NCI-H2081 (cell line): ENCODE data around the gene HLA-DMB.
A peak's percentile ranks its signal among the peaks of the same experiment; 100 is the strongest.

Experiments used
- DNase-seq, 2 experiments: peaks; one replicate each; lab custom pipeline; 2025; lab: John Stamatoyannopoulos, UW

HLA-DMB gene

DNA sequence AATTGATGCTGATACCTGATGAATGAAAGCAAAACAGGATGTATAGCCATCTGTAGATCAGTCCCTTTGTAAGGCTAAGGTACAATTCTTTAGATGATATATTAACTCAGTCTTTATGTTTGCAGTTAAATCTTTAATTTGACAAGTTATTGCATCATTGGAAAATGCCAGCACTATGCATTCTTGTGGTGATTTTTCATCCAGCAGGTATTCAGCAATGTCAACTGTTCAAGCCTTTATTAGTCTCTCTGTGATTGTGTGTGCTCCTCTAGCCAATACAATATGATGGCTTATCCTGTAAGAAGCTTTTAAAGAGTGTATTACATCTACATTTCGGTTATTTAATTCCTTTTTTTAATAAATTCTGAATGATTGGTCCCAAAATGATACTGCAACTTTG lies 34.3 kb downstream of the HLA-DMB start:
- no peak for DNase-seq

DNA sequence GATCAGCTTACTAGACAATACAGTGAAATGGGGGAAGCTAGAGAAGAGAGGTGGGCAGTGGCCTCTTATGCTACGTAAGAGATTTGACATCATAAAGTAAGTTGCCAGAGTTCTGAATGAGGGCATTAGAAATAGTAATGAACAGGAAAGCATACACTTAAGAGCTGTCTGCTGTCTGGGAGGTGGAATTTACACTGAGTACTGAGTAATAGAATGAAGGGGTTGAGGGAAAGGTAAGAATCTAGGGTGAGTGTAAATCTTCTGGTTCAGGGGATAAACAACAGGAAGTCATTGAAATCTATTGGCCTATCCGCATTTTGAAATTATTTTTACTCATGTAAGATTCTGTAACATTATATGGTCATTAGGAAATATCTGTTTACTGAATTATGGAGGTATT lies 35.8 kb downstream of the HLA-DMB start:
- DNase-seq: no peak

DNA sequence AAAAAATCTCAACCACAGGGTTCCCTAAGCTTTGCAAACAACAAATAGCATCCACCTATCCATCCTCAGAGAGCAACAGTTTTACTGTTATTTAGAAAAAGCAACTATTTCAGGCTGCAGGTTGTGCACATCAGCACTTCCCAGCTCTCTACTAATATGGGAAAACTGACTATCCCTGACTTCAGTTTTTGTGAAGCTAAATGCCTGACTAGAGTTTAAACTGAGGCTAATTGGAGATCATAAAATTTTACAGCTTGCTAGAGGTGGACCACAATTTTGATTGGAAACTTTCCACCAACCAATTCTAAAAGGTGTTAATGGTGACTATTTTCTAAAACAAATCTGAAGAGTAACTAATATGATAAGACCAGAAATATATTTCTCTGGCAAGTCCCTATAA lies 36.9 kb downstream of the HLA-DMB start:
- DNase-seq: no peak

DNA sequence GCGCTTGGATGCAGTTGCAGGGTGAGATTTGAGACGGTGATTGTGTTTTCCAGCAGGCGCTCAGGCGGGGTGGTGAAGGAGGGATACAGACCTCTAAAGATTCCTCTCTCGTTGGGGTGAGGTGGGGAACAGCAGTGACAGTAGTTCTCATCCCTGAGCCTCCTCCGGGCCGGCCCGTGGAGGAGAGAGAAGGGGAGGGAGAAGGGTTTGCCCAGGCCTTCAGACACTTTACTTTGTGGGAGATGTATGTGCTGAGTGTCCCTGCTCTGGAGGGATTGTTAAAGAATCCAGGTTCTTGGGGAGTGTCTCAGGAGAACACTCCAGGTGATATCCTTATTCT lies 45.9 kb downstream of the HLA-DMB start:
- DNase-seq: no peak

DNA sequence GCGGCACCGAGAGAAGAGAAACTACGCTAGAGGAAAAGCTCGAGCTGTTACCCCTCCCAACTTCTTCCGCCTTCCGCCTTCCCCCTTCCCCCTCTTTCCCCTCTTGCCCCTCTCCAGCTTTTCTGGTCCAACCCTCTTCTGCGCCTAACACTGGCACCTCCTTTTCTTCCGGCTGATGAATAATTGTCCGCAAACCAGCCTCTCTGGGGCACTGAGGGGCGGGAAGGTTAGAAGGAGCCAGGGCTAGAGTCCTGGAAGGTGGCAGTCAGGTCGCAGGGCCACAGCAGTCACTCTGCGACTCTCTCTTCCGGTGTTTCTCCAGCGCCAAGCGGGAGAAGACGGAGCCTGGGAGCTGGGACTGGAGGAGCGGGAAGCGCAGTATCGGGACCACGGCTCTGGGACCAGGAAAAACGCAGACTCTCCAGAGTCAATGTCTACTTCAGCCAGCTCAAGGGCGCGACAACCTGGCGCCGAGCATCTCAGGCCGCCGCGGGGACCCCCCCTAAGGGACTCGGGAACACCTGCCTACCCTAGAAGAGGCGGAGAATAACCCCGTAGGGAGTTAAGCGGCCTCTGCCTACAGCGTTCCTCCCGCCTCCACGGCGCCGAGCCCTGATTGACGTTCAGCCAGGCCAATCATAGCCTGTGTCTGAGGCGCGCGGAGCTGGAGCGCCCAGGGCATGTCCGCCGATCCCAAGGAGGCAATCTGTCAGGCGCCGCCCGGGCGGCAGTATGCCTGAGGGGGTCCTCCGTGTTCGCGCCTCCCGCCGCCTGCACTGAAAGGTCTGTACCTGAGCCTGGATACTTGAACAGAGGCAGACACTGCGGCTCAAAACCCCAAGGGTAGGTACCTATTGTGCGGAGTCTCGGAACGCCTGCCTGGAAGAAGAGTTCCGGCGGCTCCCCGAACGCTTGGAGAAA lies 46.5 kb downstream of the HLA-DMB start:
- DNase-seq: peak; percentile 91 to 96

DNA sequence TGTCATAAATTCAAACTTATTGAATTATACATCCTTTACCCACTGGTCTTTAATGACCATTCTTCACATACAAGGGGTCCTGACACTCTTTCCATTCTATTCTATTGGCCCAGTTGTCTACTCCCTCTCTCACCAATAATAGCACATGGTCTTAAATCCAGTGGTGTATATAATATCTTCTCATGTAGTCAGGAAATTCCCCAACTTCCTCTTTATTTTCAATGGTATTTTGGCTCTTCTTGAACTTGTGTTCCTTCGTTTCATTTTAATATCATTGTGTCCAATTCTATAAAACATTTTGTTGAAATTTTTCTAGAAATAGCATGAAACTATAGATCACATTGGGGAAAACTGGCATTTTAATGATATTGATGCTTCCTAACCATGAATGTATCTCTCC lies 50.0 kb downstream of the HLA-DMB start:
- no peak for DNase-seq

DNA sequence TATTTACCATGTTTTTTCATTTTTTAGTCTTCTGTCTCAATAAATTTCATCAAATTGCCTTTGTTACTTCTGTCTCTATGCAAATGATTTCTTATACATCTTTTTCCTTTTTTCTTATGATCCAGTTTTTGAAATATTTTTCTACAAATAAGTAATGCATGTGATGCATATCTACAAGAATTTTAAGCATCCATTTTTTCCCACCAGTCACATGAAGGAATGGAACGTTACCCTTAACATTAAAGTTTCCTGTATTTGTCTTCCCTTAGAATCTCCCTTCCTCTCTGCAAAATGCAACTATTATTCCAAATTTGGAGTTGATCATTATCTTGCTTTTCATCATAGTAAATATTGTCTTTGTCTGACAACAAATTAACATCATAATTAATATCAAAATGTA lies 51.3 kb downstream of the HLA-DMB start:
- DNase-seq: no peak

DNA sequence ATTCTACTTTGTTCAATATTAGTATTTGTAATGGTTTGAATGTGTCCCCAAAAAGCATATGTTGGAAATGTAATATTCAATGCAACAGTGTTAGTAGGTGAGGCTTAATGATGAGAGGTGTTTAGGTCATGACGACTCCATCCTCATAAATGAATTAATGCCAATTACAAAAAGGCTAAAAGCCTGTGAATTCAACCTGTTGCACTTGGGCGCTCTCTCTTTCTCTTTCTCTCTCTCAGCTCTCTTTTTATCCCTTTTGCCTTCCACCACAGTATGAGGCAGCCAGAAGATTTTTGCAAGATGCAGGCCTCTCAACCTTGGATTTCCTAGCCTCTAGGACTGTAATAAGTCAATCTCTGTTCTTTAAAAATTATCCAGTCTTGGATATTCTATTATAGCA lies 52.3 kb downstream of the HLA-DMB start:
- no peak for DNase-seq

DNA sequence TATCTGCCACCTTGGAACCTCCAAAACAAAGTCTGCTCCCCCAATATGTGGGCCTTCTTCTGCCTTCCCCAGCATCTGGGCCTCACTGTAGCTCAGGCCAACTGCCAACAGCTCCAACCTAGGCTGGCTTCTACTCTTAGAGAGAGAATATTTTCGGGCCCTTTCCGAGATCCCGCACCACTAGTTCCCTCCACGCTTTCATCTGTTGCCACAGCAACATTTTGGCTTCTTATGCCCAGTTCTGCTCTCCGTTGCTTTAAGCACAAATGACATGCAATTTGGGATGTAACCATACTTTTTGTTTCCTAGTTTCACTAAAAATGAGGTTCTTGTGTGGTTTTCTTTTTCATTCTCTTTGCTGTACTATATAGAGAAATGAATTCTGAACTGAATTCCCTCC lies 53.2 kb downstream of the HLA-DMB start:
- DNase-seq: no peak

DNA sequence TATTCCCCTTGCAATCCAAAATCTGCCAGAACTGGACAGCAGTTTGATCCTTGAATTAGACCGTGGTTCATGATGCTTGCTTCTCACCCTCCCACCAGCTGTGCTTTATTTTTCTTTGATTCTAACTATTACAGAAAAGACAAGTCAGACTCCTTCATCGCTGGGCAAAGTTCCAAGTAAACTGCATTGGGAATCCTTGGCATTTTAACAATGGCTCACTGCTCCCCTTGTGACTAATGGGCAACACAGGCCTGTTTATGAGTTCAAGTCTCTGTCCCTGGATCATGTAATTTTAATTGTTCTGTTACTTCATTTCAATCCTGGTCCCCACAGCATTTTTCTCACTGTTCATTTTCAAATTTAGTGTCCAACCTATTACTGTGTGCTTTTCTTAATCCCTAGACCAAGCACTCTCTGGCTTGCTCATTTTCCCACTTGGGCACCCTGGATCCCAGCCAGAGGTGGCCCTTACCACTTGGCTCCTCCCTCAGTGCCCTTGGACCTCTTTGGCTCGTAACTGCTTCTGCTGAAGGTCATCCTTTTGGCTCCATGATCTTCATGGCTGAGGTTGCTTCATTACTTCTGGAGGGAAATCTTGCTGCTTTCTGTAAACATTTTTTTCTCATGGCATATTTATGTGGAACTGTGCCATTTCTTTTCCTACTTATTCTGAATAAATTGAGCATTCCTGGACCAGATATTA lies 54.0 kb downstream of the HLA-DMB start:
- no peak for DNase-seq

DNA sequence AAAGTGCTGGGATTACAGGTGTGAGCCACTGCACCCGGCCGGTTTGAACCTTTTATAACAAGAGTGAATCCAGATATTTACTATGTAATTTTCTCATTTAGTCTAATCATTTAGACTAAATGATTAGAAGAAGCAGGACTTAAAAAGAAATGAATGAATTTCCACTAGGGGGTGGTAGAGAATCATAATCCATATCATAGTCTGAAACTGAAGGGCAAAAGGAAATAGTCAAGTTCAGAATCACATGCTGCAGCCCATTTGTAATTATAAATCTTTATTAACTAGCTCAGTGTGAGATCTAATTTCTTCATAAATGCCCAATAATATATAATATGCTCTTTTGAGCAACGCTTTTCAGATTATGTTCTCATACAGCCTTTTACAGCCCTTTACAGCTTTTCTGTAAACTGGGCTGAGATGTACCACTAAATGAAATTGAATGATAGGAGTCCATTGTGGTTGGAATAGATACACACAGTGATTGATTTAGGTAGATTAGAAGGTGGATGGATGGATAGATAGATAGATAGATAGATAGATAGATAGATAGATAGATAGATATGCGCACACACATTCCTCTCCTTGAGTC lies 55.0 kb downstream of the HLA-DMB start:
- peak; percentile 62 to 64 for DNase-seq
